K562 (cell line): ENCODE results near the gene VSIG10. TPM values are rescaled to one million over a fixed set of nuclear protein-coding genes. Genes with fewer than 3 reads are reported as not detected.
A peak's percentile ranks its signal among the peaks of the same experiment; 100 is the strongest.

Experiments used
- BMI1 ChIP-seq: fragments of 150-350 bp; IDR thresholded peaks from 2 replicates; pipeline ENCODE4 v1.6.1; 2014; ENCODE audit warnings: low read length
- EGR1 ChIP-seq: fragments of 450-650 bp; conservative IDR thresholded peaks from 2 replicates; pipeline ENCODE4 v1.6.1; 2017; ENCODE audit warnings: mild to moderate bottlenecking
- EWSR1 ChIP-seq: fragments of 450-650 bp; IDR thresholded peaks from 2 replicates; pipeline ENCODE4 v1.6.1; 2018; ENCODE audit warnings: borderline replicate concordance, mild to moderate bottlenecking, low read depth, moderate library complexity; ENCODE audit not compliant: partially characterized antibody
- FOXJ3 ChIP-seq: sonication (generic); formaldehyde crosslinking; IDR thresholded peaks from 2 replicates; pipeline ENCODE4 v1.4.0; 2020; ENCODE audit warnings: mild to moderate bottlenecking, missing genetic modification reagents
- FOXM1 ChIP-seq, 2 experiments: fragments of 450-650 bp in 1 of 2; sonication (generic) in 1 of 2; formaldehyde crosslinking in 1 of 2; IDR thresholded peaks; 2 replicates each; pipeline versions ENCODE4 v1.6.1 to v1.9.0; 2017 to 2022; ENCODE audit warnings: low read depth in 2 of 2, mild to moderate bottlenecking in 2 of 2, missing genetic modification reagents in 1 of 2, moderate library complexity in 1 of 2
- MAFF ChIP-seq: IDR thresholded peaks from 2 replicates; pipeline ENCODE4 v1.6.1; 2012; ENCODE audit warnings: low read length, improper control_type of control experiment
- NEUROD1 ChIP-seq: fragments of 150-350 bp; IDR thresholded peaks from 2 replicates; pipeline ENCODE4 v1.6.1; 2014; ENCODE audit warnings: borderline replicate concordance, low read length, low read depth; ENCODE audit not compliant: partially characterized antibody
- NR2F6 ChIP-seq: fragments of 450-650 bp; formaldehyde crosslinking; IDR thresholded peaks from 2 replicates; pipeline ENCODE4 v1.4.0; 2020; ENCODE audit warnings: mild to moderate bottlenecking
- NR3C1 ChIP-seq: sonication (generic); formaldehyde crosslinking; IDR thresholded peaks from 2 replicates; pipeline ENCODE4 v1.8.1; 2022; ENCODE audit warnings: missing genetic modification reagents
- SMARCA5 ChIP-seq: fragments of 450-650 bp; IDR thresholded peaks from 2 replicates; pipeline ENCODE4 v1.6.1; 2016
- SMC3 ChIP-seq: conservative IDR thresholded peaks from 2 replicates; pipeline ENCODE4 v1.6.1; 2011; ENCODE audit warnings: low read depth, low read length, improper control_type of control experiment; ENCODE audit not compliant: insufficient read depth
- TGIF2 ChIP-seq: sonication (generic); formaldehyde crosslinking; IDR thresholded peaks from 2 replicates; pipeline ENCODE4 v1.8.1; 2022; ENCODE audit warnings: mild to moderate bottlenecking, missing genetic modification reagents, moderate library complexity
- YY1 ChIP-seq, 3 experiments: IDR thresholded peaks; 2 replicates each; pipeline ENCODE4 v1.6.1; 2011; ENCODE audit warnings: low read length in 2 of 3, mild to moderate bottlenecking in 2 of 3, moderate library complexity in 2 of 3, borderline replicate concordance in 1 of 3, control low read depth in 1 of 3, low read depth in 1 of 3; ENCODE audit not compliant: insufficient read depth in 3 of 3, insufficient replicate concordance in 2 of 3, control insufficient read depth in 1 of 3, insufficient read length in 1 of 3; ENCODE audit errors: extremely low read depth in 1 of 3
- ZNF408 ChIP-seq: fragments of 250-450 bp; sonication (Bioruptor Pico); IDR thresholded peaks from 2 replicates; pipeline ENCODE4 v1.4.0; 2020; ENCODE audit warnings: low read depth, mild to moderate bottlenecking, moderate library complexity
- ZNF41 ChIP-seq: fragments of 250-450 bp; sonication (Bioruptor Pico); conservative IDR thresholded peaks from 2 replicates; pipeline ENCODE4 v1.4.0; 2020; ENCODE audit warnings: mild to moderate bottlenecking
- ZNF436 ChIP-seq: fragments of 250-450, 450-650 bp; sonication (Bioruptor Pico); formaldehyde crosslinking; IDR thresholded peaks from 2 replicates; pipeline ENCODE4 v1.7.0; 2020; ENCODE audit warnings: mild to moderate bottlenecking
- ZNF785 ChIP-seq: fragments of 250-450 bp; sonication (Bioruptor Pico); IDR thresholded peaks from 2 replicates; pipeline ENCODE4 v1.4.0; 2020; ENCODE audit warnings: mild to moderate bottlenecking
- ZSCAN29 ChIP-seq: fragments of 450-650 bp; IDR thresholded peaks from 2 replicates; pipeline ENCODE4 v1.6.1; 2017
- polyA plus RNA-seq, 8 experiments: library from polyadenylated mRNA; depleted of rRNA in 4 of 8; stranded (reverse) in 5 of 8; unstranded in 3 of 8; fragments of >200 nt; fragmentation: Nextera tagmentation in 2 of 8; fragmentation: Illumina TruSeq in 1 of 8; extraction: Ambion mirVana in 2 of 8; extraction: Trizol in 1 of 8; gene quantifications; 2 replicates each; pipeline versions ENCODE4 v1.2.1 to v1.2.3, GENCODE V29; 2011 to 2014; ENCODE audit warnings: inconsistent platforms in 1 of 8, missing spikeins in 1 of 8
- total RNA-seq, 7 experiments: library from RNA; depleted of rRNA in 6 of 7; stranded (reverse); fragments of >200 nt in 6 of 7; fragmentation: Illumina TruSeq in 2 of 7; extraction: Trizol in 2 of 7; gene quantifications; 2 replicates each; pipeline versions ENCODE4 v1.2.1 to v1.2.3, GENCODE V29; 2011 to 2021; ENCODE audit warnings: low replicate concordance in 1 of 7
- TF ChIP-seq, protein P1 (sequence below): fragments of 450-650 bp; IDR thresholded peaks from one replicate; pipeline ENCODE4 v1.6.1; 2018; ENCODE audit warnings: mild to moderate bottlenecking, moderate library complexity; ENCODE audit not compliant: partially characterized antibody
- TF ChIP-seq, protein P2 (sequence below): sonication (generic); formaldehyde crosslinking; IDR thresholded peaks from 2 replicates; pipeline ENCODE4 v1.8.1; 2023; ENCODE audit warnings: mild to moderate bottlenecking, missing genetic modification reagents
- TF ChIP-seq, protein P3 (sequence below), 2 experiments: fragments of 200-800 bp in 1 of 2; sonication (Bioruptor generic) in 1 of 2; sonication (generic) in 1 of 2; formaldehyde crosslinking in 1 of 2; IDR thresholded peaks in 1 of 2; conservative IDR thresholded peaks in 1 of 2; 2 replicates each; pipeline versions ENCODE4 v1.5.0 to v1.6.1; 2016 to 2020; ENCODE audit warnings: missing compliant biosample characterization in 1 of 2, missing genetic modification characterization in 1 of 2, missing genetic modification reagents in 1 of 2

The VSIG10 gene
- total and polyA plus RNA-seq, 9 of the 15 experiments (the other 6 are each of a cell fraction or from before 2014, with no cell fraction given), result 4.1 to 8.8 (median 4.7) TPM

DNA sequence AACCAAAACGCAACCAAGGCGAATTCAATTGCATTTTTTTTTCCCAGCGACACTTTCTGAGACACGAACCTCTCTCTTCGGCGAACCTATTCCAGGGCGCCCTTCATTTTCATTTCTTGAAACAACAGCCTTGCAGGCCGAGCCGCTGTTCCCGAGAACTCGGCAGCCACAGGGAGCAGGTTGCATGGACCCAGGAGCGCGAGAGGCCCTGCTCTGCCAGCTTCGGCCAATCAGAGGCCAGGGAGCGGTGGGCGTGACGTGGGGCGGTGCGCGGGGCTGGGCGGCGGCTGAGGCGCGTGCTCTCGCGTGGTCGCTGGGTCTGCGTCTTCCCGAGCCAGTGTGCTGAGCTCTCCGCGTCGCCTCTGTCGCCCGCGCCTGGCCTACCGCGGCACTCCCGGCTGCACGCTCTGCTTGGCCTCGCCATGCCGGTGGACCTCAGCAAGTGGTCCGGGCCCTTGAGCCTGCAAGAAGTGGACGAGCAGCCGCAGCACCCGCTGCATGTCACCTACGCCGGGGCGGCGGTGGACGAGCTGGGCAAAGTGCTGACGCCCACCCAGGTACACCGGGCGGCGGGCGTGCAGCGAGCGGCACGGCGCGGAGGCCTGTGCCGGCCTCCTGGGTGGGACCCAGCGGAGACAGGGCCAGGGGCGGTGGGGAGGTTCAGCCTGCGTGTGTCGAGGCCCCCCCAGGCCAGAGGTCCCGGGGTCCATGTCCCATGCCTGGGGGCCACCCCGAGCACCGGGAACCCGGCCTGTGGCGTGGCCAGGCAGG, 32.2 kb upstream of the VSIG10 start, which contains the start of gene PEBP1 (continued):
- TF ChIP-seq YY1 (IDR thresholded peaks at IDR 0.05; ENCODE audit: borderline replicate concordance in 1 of 3, control insufficient read depth in 1 of 3, extremely low read depth in 1 of 3, insufficient read depth in 3 of 3, insufficient read length in 1 of 3, insufficient replicate concordance in 2 of 3, low read depth in 1 of 3, low read length in 2 of 3) (peak in 1 of 3 experiments; percentile 31), ZNF41 (no peak), NR2F6 (CRISPR knock-in tag) (no peak), SMARCA5 (no peak), NEUROD1 (peak; percentile 51), ZSCAN29 (no peak), ZNF785 (CRISPR knock-in tag) (no peak), TGIF2 (CRISPR knock-in tag) (peak; percentile 62; the same call in 1 of the 2 replicates), EGR1 (0 out of 2 replicates have a peak, but pooled peaks have one; percentile 36), ZNF436 (no peak), SMC3 (no peak), ZNF408 (CRISPR knock-in tag) (no peak), EWSR1 (no peak), FOXM1 (IDR thresholded peaks at IDR 0.05; ENCODE audit: low read depth) (0 out of 2 replicates have a peak, but pooled peaks have one; percentile 22), FOXM1 (CRISPR knock-in tag; IDR thresholded peaks at IDR 0.05; ENCODE audit: low read depth) (peak; percentile 77; the same call in 1 of the 2 replicates), FOXJ3 (CRISPR knock-in tag) (no peak), BMI1 (no peak), MAFF (no peak; the same call in 1 of the 2 replicates), NR3C1 (CRISPR knock-in tag) (peak; percentile 91)
- TF ChIP-seq, protein P1, sequence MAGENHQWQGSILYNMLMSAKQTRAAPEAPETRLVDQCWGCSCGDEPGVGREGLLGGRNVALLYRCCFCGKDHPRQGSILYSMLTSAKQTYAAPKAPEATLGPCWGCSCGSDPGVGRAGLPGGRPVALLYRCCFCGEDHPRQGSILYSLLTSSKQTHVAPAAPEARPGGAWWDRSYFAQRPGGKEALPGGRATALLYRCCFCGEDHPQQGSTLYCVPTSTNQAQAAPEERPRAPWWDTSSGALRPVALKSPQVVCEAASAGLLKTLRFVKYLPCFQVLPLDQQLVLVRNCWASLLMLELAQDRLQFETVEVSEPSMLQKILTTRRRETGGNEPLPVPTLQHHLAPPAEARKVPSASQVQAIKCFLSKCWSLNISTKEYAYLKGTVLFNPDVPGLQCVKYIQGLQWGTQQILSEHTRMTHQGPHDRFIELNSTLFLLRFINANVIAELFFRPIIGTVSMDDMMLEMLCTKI, result no peak
- TF ChIP-seq, protein P2, sequence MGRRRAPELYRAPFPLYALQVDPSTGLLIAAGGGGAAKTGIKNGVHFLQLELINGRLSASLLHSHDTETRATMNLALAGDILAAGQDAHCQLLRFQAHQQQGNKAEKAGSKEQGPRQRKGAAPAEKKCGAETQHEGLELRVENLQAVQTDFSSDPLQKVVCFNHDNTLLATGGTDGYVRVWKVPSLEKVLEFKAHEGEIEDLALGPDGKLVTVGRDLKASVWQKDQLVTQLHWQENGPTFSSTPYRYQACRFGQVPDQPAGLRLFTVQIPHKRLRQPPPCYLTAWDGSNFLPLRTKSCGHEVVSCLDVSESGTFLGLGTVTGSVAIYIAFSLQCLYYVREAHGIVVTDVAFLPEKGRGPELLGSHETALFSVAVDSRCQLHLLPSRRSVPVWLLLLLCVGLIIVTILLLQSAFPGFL (CRISPR knock-in tag), result no peak
- TF ChIP-seq, protein P3, sequence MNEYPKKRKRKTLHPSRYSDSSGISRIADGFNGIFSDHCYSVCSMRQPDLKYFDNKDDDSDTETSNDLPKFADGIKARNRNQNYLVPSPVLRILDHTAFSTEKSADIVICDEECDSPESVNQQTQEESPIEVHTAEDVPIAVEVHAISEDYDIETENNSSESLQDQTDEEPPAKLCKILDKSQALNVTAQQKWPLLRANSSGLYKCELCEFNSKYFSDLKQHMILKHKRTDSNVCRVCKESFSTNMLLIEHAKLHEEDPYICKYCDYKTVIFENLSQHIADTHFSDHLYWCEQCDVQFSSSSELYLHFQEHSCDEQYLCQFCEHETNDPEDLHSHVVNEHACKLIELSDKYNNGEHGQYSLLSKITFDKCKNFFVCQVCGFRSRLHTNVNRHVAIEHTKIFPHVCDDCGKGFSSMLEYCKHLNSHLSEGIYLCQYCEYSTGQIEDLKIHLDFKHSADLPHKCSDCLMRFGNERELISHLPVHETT (CRISPR knock-in tag; conservative IDR thresholded peaks at IDR 0.05 in 1 of 2, IDR thresholded peaks at IDR 0.05 in 1 of 2), result 0 out of 4 replicates have a peak, but pooled peaks of 1 of the 2 experiments have one; percentile 58
